ENCODE data around the gene HIVEP3.

DNA sequence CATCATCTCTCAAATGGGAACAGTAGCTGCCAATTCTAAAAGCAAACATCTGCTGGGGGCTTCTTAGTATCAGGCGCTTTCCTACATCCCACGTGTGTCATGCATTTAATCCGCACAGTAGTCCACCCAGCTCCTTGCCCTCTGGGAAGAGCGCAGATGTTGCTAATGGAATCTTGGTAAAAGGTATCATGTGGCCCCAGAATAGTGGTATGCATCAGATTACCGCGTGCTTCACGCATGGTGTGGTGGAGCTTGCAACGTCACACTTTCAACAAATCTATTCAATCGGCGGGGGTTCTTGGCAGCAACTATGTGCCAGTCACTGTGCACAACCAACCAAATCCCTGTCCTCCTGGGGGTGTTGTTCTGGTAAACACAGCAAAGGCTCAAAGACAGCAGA, 141.0 kb downstream of the HIVEP3 start:
- TF ChIP-seq ZNF274 (IDR thresholded peaks at IDR 0.05; ENCODE audit: low read depth, low read length) = no peak
- no peak for TF ChIP-seq YY1 (IDR thresholded peaks at IDR 0.05; ENCODE audit: insufficient read depth, insufficient read length)
- TF ChIP-seq SUZ12 (IDR thresholded peaks at IDR 0.05; ENCODE audit: extremely low read depth, insufficient read depth, insufficient read length) = no peak
